Measurements from ENCODE around the gene CAMTA1.

DNA sequence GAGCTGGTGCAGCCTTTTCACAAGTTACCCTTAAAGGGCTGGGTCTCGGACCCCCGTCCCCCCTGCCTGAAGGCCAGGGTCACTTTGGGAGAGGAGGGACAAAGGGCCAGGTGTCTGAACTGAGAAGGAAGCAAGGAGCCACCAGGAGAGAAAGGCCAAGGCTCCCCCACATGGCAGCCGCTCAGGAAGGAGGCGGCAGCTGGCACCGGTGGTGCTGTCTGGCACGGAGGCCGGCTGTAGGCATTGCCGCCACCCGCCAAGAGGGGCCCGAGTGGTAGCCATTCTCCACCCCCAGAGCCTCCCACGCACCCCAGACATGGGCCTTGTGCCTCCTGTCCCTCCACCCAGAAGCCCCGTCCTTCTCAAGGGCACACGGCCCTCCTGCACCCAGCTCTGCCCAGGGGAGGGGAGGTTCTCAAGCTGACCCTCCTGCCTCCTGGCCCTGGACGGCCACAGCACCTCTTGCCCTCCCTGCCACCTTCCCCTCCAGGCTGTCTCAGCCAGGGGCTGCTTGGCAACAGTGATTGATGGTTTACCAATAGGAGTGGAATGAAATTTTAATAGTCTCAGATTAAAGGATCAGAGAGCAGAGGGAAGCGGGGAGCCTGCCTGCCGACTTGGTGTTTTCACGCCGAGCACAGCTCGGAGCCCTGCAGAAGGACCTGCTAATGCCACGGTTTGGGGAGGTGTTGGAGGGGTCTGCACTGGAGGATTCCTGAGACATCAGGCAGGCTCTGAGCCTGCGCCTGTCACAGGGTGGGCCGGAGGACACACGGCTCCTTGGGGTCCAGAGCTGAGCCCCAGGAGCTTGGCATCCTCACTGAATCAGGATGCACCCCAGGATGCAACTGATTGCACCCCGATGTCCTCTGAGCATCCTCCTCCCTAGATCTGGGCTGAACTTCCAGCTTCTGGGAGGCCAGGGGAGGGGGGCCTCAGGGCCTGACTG lies 773.9 kb downstream of the CAMTA1 start:
- TF ChIP-seq, protein P1, sequence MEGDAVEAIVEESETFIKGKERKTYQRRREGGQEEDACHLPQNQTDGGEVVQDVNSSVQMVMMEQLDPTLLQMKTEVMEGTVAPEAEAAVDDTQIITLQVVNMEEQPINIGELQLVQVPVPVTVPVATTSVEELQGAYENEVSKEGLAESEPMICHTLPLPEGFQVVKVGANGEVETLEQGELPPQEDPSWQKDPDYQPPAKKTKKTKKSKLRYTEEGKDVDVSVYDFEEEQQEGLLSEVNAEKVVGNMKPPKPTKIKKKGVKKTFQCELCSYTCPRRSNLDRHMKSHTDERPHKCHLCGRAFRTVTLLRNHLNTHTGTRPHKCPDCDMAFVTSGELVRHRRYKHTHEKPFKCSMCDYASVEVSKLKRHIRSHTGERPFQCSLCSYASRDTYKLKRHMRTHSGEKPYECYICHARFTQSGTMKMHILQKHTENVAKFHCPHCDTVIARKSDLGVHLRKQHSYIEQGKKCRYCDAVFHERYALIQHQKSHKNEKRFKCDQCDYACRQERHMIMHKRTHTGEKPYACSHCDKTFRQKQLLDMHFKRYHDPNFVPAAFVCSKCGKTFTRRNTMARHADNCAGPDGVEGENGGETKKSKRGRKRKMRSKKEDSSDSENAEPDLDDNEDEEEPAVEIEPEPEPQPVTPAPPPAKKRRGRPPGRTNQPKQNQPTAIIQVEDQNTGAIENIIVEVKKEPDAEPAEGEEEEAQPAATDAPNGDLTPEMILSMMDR (IDR thresholded peaks at IDR 0.05): no peak
- no peak for TF ChIP-seq POLR2AphosphoS5 (IDR thresholded peaks at IDR 0.05; ENCODE audit: insufficient read depth in 1 of 2, low read depth in 1 of 2)
